OCI-LY1 (cell line): ENCODE results near the gene CMTR1.

Source experiments
- CTCF ChIP-seq: fragments of 200-600 bp; sonication (generic), shearing (Covaris generic); IDR thresholded peaks from 2 replicates; pipeline ENCODE4 v1.5.1; 2017; ENCODE audit warnings: mild to moderate bottlenecking, antibody characterized with exemption, low read length, moderate library complexity, mixed read lengths
- EZH2 ChIP-seq: fragments of 200-600 bp; sonication (generic), shearing (Covaris generic); IDR thresholded peaks from 2 replicates; pipeline ENCODE4 v1.8.0; 2017; ENCODE audit warnings: borderline replicate concordance, mixed run types, mild to moderate bottlenecking, antibody characterized with exemption, low read length, moderate library complexity, mixed read lengths

DNA sequence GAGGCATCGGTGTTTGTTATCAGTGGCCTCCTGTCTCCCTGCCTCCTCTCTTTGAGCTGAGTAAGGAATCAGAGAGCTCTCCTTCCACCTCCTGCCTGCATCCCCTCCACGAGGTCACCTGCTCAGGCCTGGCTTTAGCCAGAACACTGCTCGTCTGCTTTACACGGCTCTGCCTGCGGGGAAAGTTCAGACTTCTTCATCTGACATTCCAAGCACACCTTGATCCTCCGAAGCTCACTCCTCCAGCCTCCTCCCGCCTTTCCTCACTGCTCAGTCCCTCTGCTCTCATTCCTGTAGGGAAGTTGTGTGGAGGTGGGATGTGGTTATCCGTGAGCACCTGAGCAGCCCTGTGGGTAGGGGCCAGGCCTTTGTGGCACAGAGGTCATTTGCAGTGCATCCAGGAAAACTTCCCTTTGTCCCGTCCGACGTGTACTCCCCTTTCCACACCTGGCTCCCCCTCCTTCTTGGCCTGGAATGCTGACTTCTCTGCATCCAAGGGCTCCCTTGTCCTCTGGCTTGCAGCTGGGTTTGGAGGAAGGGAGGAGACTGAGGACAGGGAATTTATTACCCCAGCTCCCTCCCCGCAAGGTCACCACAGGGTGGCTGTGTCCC, 79.5 kb downstream of the CMTR1 start:
- TF ChIP-seq CTCF (no peak), EZH2 (no peak)
